Measurements from ENCODE around the gene PRSS56. TPM values are rescaled to one million over a fixed set of nuclear protein-coding genes. Genes with fewer than 3 reads are reported as not detected.

Gene PRSS56
- total RNA-seq, 4 donors from 2014 or later, result not detected

DNA sequence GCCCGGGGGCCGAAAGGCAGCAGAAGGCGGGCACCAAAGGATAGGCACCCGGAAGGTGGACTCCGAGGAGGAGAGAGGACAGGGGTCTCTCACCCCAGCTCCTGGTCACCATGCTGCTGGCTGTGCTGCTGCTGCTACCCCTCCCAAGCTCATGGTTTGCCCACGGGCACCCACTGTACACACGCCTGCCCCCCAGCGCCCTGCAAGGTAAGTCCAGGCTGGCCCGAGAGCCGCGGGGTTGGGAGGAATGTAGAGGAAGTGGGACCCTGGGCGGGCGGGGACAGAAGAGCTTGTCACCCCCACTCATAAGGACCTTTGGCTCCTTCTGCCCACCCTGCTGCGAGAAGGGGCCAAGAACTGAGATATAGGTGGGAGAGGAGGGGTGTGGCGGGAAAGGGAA, 301 bp downstream of the PRSS56 start:
- Histone ChIP-seq H3K27me3 (peaks cover 0 to 60% of the 10 kb centered on the region in 2 donors), H3K36me3 (no peaks in the 10 kb centered on the region), H3K27ac (no peak overlapping the region), H3K9me3 (no peaks in the 10 kb centered on the region), H3K4me1 (peaks cover 0 to 36% (median 10%) of the 10 kb centered on the region in 4 donors), H3K4me3 (no peak overlapping the region)
- TF ChIP-seq POLR2A (IDR thresholded peaks at IDR 0.05) (no peak), EP300 (IDR thresholded peaks at IDR 0.05) (no peak)
- TF ChIP-seq, protein P1, sequence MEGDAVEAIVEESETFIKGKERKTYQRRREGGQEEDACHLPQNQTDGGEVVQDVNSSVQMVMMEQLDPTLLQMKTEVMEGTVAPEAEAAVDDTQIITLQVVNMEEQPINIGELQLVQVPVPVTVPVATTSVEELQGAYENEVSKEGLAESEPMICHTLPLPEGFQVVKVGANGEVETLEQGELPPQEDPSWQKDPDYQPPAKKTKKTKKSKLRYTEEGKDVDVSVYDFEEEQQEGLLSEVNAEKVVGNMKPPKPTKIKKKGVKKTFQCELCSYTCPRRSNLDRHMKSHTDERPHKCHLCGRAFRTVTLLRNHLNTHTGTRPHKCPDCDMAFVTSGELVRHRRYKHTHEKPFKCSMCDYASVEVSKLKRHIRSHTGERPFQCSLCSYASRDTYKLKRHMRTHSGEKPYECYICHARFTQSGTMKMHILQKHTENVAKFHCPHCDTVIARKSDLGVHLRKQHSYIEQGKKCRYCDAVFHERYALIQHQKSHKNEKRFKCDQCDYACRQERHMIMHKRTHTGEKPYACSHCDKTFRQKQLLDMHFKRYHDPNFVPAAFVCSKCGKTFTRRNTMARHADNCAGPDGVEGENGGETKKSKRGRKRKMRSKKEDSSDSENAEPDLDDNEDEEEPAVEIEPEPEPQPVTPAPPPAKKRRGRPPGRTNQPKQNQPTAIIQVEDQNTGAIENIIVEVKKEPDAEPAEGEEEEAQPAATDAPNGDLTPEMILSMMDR (IDR thresholded peaks at IDR 0.05), result no peak
- DNase-seq (ENCODE audit: low spot score in 2 of 2), result no peak
- 66 to 77% methylated on average over 15 of the region's 15 CpGs for WGBS, 2 donors

DNA sequence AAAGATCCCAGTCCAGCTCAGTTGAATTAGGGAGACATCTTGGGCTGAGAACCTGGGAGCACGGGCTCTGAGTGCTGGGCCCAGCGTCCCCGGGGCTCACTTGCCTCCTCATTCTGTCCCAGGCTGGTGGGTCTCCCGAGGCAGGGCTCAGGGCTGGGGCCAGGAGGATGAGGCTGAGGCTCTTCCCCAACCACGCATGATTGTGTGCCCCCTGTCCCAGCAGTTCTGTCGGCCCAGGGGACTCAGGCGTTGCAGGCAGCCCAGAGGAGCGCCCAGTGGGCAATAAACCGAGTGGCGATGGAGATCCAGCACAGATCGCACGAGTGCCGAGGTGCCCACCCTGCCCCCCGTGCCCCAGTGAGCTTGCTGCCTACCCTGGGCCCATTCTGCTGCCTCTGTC, 910 bp downstream of the PRSS56 start:
- peaks cover 0 to 66% of the 10 kb centered on the region in 2 donors for H3K27me3 ChIP-seq
- no peak overlapping the region for H3K27ac ChIP-seq
- peaks cover 0 to 40% (median 10%) of the 10 kb centered on the region in 4 donors for H3K4me1 ChIP-seq
- DNase-seq (ENCODE audit: low spot score in 2 of 2), result no peak
- H3K4me3 ChIP-seq, result no peak overlapping the region
- H3K9me3 ChIP-seq, result no peaks in the 10 kb centered on the region
- 89 to 90% methylated on average over 12 to 14 of the region's 14 CpGs for WGBS, 2 donors
- no peak for TF ChIP-seq EP300 (IDR thresholded peaks at IDR 0.05)
- TF ChIP-seq POLR2A (IDR thresholded peaks at IDR 0.05), result no peak
- H3K36me3 ChIP-seq, result no peaks in the 10 kb centered on the region

DNA sequence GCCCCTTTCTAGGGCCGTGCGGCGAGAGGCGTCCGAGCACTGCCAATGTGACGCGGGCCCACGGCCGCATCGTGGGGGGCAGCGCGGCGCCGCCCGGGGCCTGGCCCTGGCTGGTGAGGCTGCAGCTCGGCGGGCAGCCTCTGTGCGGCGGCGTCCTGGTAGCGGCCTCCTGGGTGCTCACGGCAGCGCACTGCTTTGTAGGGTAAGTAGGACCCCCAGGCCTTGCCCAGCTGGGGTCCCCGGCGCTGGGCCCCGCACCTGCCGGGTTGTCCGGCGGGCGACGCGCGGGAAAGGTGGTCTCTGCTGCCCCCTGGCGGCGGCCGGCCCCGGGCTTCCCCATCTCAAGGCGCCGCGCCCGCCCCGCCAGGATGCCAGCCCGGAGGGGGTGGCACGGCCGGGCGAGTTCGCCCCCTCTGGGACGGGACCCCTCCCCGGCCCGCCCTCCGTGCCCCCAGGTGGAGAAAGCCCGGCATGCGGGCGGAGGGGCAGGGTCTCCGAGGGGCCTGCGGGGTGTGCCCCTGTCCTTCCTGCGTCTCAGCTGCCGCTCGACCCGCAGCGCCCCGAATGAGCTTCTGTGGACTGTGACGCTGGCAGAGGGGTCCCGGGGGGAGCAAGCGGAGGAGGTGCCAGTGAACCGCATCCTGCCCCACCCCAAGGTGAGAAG, 1.9 kb downstream of the PRSS56 start:
- Histone ChIP-seq H3K36me3 (no peaks in the 10 kb centered on the region), H3K9me3 (no peaks in the 10 kb centered on the region), H3K4me3 (peak overlapping the region in 2 of 4 donors; percentile 20 to 38), H3K4me1 (peaks cover 0 to 40% (median 10%) of the 10 kb centered on the region in 4 donors), H3K27me3 (peaks cover 0 to 75% of the 10 kb centered on the region in 2 donors), H3K27ac (no peak overlapping the region)
- 3 to 4% methylated on average over 37 to 65 of the region's 66 CpGs for WGBS, 2 donors
- TF ChIP-seq, protein P1 (IDR thresholded peaks at IDR 0.05), result peak; percentile 89 to 95 (median 93)
- TF ChIP-seq POLR2A (IDR thresholded peaks at IDR 0.05), result no peak
- DNase-seq (ENCODE audit: low spot score in 2 of 2), result peak in 1 of 2 donors; percentile 38

DNA sequence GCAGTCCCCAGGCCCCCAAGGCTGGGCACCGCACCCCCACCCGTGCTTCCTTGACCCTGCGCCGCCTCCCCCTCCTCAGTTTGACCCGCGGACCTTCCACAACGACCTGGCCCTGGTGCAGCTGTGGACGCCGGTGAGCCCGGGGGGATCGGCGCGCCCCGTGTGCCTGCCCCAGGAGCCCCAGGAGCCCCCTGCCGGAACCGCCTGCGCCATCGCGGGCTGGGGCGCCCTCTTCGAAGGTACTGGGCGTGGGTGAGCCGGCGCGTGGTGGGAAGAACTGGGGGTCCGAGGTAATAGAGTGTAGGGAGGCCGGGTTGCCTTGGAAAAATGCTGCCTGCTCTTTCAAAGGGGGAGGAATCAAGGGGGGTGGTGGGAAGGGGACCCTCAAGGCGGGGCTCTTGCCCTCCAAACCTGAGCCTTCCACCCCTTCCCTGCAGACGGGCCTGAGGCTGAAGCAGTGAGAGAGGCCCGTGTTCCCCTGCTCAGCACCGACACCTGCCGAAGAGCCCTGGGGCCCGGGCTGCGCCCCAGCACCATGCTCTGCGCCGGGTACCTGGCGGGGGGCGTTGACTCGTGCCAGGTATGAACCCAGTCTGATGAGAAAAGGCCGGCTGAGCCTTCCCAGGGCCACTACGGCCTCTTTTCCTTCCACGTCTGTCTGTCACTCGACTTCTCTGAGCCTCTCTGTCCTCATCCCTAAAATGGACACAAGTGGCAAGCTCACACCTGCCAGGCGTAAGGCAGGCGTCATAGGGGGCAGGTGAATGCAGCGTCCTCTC, 2.6 kb downstream of the PRSS56 start:
- H3K27ac ChIP-seq, result no peak overlapping the region
- H3K27me3 ChIP-seq, result peaks cover 0 to 76% of the 10 kb centered on the region in 2 donors
- peaks cover 0 to 40% (median 10%) of the 10 kb centered on the region in 4 donors for H3K4me1 ChIP-seq
- WGBS, 2 donors, result 20% methylated on average over 31 to 39 of the region's 46 CpGs
- TF ChIP-seq EP300 (IDR thresholded peaks at IDR 0.05), result no peak
- no peak for TF ChIP-seq POLR2A (IDR thresholded peaks at IDR 0.05)
- TF ChIP-seq, protein P1 (IDR thresholded peaks at IDR 0.05), result no peak
- no peak for DNase-seq (ENCODE audit: low spot score in 2 of 2)
- no peaks in the 10 kb centered on the region for H3K9me3 ChIP-seq
- H3K36me3 ChIP-seq, result no peaks in the 10 kb centered on the region
- peak overlapping the region in 1 of 4 donors; percentile 38 for H3K4me3 ChIP-seq

DNA sequence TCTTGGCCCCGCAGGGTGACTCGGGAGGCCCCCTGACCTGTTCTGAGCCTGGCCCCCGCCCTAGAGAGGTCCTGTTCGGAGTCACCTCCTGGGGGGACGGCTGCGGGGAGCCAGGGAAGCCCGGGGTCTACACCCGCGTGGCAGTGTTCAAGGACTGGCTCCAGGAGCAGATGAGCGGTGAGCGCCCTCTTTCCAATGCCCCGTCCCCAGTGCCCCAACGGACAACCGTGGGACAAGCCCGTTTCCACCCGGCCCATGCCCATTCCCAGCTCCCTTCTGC, 3.2 kb downstream of the PRSS56 start:
- peaks cover 0 to 40% (median 10%) of the 10 kb centered on the region in 4 donors for H3K4me1 ChIP-seq
- DNase-seq (ENCODE audit: low spot score in 2 of 2), result no peak
- H3K36me3 ChIP-seq, result no peaks in the 10 kb centered on the region
- no peak overlapping the region for H3K4me3 ChIP-seq
- no peak overlapping the region for H3K27ac ChIP-seq
- peaks cover 0 to 76% of the 10 kb centered on the region in 2 donors for H3K27me3 ChIP-seq
- no peak for TF ChIP-seq POLR2A (IDR thresholded peaks at IDR 0.05)
- no peak for TF ChIP-seq EP300 (IDR thresholded peaks at IDR 0.05)
- TF ChIP-seq, protein P1 (IDR thresholded peaks at IDR 0.05), result no peak
- WGBS, 2 donors, result 8 to 16% methylated on average over 9 to 12 of the region's 16 CpGs
- H3K9me3 ChIP-seq, result no peaks in the 10 kb centered on the region
